K562 (cell line): ENCODE results near the gene SPATA45.

ENCODE experiments used
- MNT ChIP-seq, 2 experiments: fragments of 450-650 bp; conservative IDR thresholded peaks; 2 replicates each; pipeline ENCODE4 v1.6.1; 2017; ENCODE audit warnings: mild to moderate bottlenecking in 2 of 2, moderate library complexity in 2 of 2
- NFE2 ChIP-seq: IDR thresholded peaks from 2 replicates; pipeline ENCODE4 v1.6.1; 2014; ENCODE audit warnings: antibody characterized with exemption, low read depth
- SMAD1 ChIP-seq: fragments of 150-350 bp; IDR thresholded peaks from 2 replicates; pipeline ENCODE4 v1.6.1; 2014; ENCODE audit warnings: low read length, low read depth; ENCODE audit not compliant: partially characterized antibody
- TCF7 ChIP-seq: sonication (generic); IDR thresholded peaks from 2 replicates; pipeline ENCODE4 v1.6.1; 2016; ENCODE audit warnings: antibody characterized with exemption, borderline replicate concordance
- TEAD2 ChIP-seq: fragments of 450-650 bp; IDR thresholded peaks from 2 replicates; pipeline ENCODE4 v1.6.1; 2016; ENCODE audit warnings: missing genetic modification characterization, control low read depth, missing compliant biosample characterization
- THAP12 ChIP-seq: fragments of 250-450 bp; sonication (Bioruptor Pico); IDR thresholded peaks from 2 replicates; pipeline ENCODE4 v1.9.0; 2021; ENCODE audit warnings: mild to moderate bottlenecking, inconsistent platforms

GRCh38 chr1:212838145-212838544 is 9.3 kb downstream of the SPATA45 start:
- no peak for TF ChIP-seq SMAD1
- no peak for TF ChIP-seq TCF7
- TF ChIP-seq THAP12 (CRISPR knock-in tag), result no peak
- no peak for TF ChIP-seq MNT (conservative IDR thresholded peaks at IDR 0.05)
- TF ChIP-seq NFE2, result no peak
- TF ChIP-seq TEAD2, result no peak
